ENCODE measurements around the gene ADAM22. TPM values are rescaled to one million over a fixed set of nuclear protein-coding genes. Genes with fewer than 3 reads are reported as not detected.

ADAM22 gene
- total and polyA plus RNA-seq, 10 of the 15 experiments (the other 5 are each of a cell fraction or from before 2014, with no cell fraction given) = 1.4 to 24.5 (median 7.6) TPM

GRCh38 chr7:88091988-88092675, 158.1 kb downstream of the ADAM22 start (continued):
- TF ChIP-seq CHD1 (IDR thresholded peaks at IDR 0.05; ENCODE audit: low read depth, low read length) = no peak

- Histone ChIP-seq H3K36me3 (ENCODE audit: control insufficient read depth in 2 of 2, insufficient read depth in 2 of 2, low read length in 1 of 2) (no peaks in the 10 kb centered on the region), H3K9ac (ENCODE audit: control insufficient read depth, insufficient read depth, low read length) (no peak overlapping the region), H3K79me2 (ENCODE audit: control insufficient read depth, insufficient read depth, low read length) (no peaks in the 10 kb centered on the region), H3K4me2 (ENCODE audit: control insufficient read depth, insufficient read depth) (no peak overlapping the region), H3K27me3 (replicated peaks in 1 of 2; ENCODE audit: control insufficient read depth in 2 of 2, insufficient read depth in 2 of 2, low read length in 1 of 2) (no peaks in the 10 kb centered on the region), H3K27ac (ENCODE audit: control insufficient read depth, insufficient read depth) (no peak overlapping the region), H3K4me3 (no peak overlapping the region), H4K20me1 (ENCODE audit: control insufficient read depth, insufficient read depth) (no peaks in the 10 kb centered on the region), H3K9me3 (replicated peaks; ENCODE audit: control insufficient read depth, insufficient read depth, low read length) (no peaks in the 10 kb centered on the region), H2AFZ (ENCODE audit: control insufficient read depth, low read depth, low read length) (no peak overlapping the region), H3K4me1 (ENCODE audit: control insufficient read depth, insufficient read depth, low read length) (no peaks in the 10 kb centered on the region; the same call in 1 of the 2 replicates)
- ChIA-PET CTCF (interaction anchor here (0.6 to 1.1 kb wide), 3 partner anchors 10 to 586 kb away, joined by 3 read pairs; no protein-coding TSS in a partner anchor), POLR2A (interaction anchor here (0.7 to 1.3 kb wide), 2 partner anchors 21 to 35 kb away, joined by 3 to 5 read pairs; no protein-coding TSS in a partner anchor), SMC1A (ENCODE audit: uncharacterized antibody, unreplicated experiment) (interaction anchor here (0.6 to 2.4 kb wide), 9 partner anchors 9 to 455 kb away, joined by 3 to 9 read pairs (median 3); no protein-coding TSS in a partner anchor), RAD21 (ENCODE audit: unreplicated experiment) (interaction anchor here (1.0 to 1.2 kb wide), 3 partner anchors 20 to 253 kb away, joined by 3 read pairs; partner anchors contain the start of gene ADAM22)
- intact Hi-C loops (cut with micrococcal nuclease; ENCODE audit: unreplicated experiment) (no loop called here), in situ Hi-C loops (cut with MboI) (no loop called here)
- ATAC-seq = no peak
- TF ChIP-seq SMAD1 (IDR thresholded peaks at IDR 0.05; ENCODE audit: low read depth, partially characterized antibody) = peak; percentile 37
- TF ChIP-seq DPF2 (IDR thresholded peaks at IDR 0.05) = no peak
- FAIRE-seq = no peak
- BruUV-seq (replicated peaks) = no TSS peak
- DNase-seq (ENCODE audit: low read depth, low spot score) = no peak
These were observed 158.6 kb downstream of the ADAM22 start for GRCh38 chr7:88092676-88092999.

- Histone ChIP-seq H4K20me1 (ENCODE audit: control insufficient read depth, insufficient read depth) (no peaks in the 10 kb centered on the region), H3K36me3 (ENCODE audit: control insufficient read depth in 2 of 2, insufficient read depth in 2 of 2, low read length in 1 of 2) (no peaks in the 10 kb centered on the region), H3K4me1 (ENCODE audit: control insufficient read depth, insufficient read depth, low read length) (peaks cover 7% of the 10 kb centered on the region; the same call in 1 of the 2 replicates), H3K9ac (ENCODE audit: control insufficient read depth, insufficient read depth, low read length) (no peak overlapping the region), H2AFZ (ENCODE audit: control insufficient read depth, low read depth, low read length) (no peak overlapping the region), H3K79me2 (ENCODE audit: control insufficient read depth, insufficient read depth, low read length) (no peaks in the 10 kb centered on the region), H3K27me3 (replicated peaks in 1 of 2; ENCODE audit: control insufficient read depth in 2 of 2, insufficient read depth in 2 of 2, low read length in 1 of 2) (no peaks in the 10 kb centered on the region), H3K4me2 (ENCODE audit: control insufficient read depth, insufficient read depth) (0 out of 2 replicates have a peak overlapping the region, but pooled peaks have one; percentile 19), H3K4me3 (no peak overlapping the region), H3K9me3 (replicated peaks; ENCODE audit: control insufficient read depth, insufficient read depth, low read length) (no peaks in the 10 kb centered on the region), H3K27ac (ENCODE audit: control insufficient read depth, insufficient read depth) (no peak overlapping the region)
- no peak for FAIRE-seq
- 0% methylated on average over 1 of the region's 1 CpG for whole genome bisulfite sequencing (ENCODE audit: insufficient coverage, insufficient replicate concordance, low lambda C conversion rate, missing lambda C conversion rate)
- ChIA-PET POLR2A (interaction anchor here (0.7 to 2.1 kb wide), 4 partner anchors 30 to 757 kb away, joined by 3 to 7 read pairs (median 4); partner anchors contain the start of genes ADAM22 and CROT), SMC1A (ENCODE audit: uncharacterized antibody, unreplicated experiment) (interaction anchor here (0.6 to 2.6 kb wide), 13 partner anchors 9 to 285 kb away, joined by 3 to 18 read pairs (median 3); no protein-coding TSS in a partner anchor), CTCF (interaction anchor here (1.2 to 3.1 kb wide), 6 partner anchors 10 to 304 kb away, joined by 4 to 18 read pairs (median 7); no protein-coding TSS in a partner anchor), RAD21 (ENCODE audit: unreplicated experiment) (interaction anchor here (0.7 to 2.6 kb wide), 8 partner anchors 10 to 215 kb away, joined by 3 to 8 read pairs (median 5); no protein-coding TSS in a partner anchor)
- intact Hi-C loops (cut with micrococcal nuclease; ENCODE audit: unreplicated experiment) (no loop called here), in situ Hi-C loops (cut with MboI) (no loop called here)
- no peak for DNase-seq (ENCODE audit: low read depth, low spot score)
- peak; percentile 70 for ATAC-seq
- BruUV-seq (replicated peaks) = no TSS peak
- TF ChIP-seq KLF5 (IDR thresholded peaks at IDR 0.05; ENCODE audit: partially characterized antibody) = no peak
- no peak for TF ChIP-seq E4F1 (IDR thresholded peaks at IDR 0.05; ENCODE audit: borderline replicate concordance, partially characterized antibody)
- TF ChIP-seq MTA2 (IDR thresholded peaks at IDR 0.05; ENCODE audit: low read depth) = 0 out of 2 replicates have a peak, but pooled peaks have one; percentile 18
- TF ChIP-seq SKIL (IDR thresholded peaks at IDR 0.05; ENCODE audit: low read depth, poor library complexity, severe bottlenecking) = no peak
These were observed 167.7 kb downstream of the ADAM22 start for GRCh38 chr7:88101769-88102168.

Data from GM12878 (cell line).